Mesodermal cell (in vitro differentiated cells): Measurements from ENCODE around the gene NUAK2.

Experiments
- H3K27ac ChIP-seq: 2 replicates; pipeline ENCODE4 v1.7.0; 2013; ENCODE audit warnings: mild to moderate bottlenecking, low read depth, low read length, moderate library complexity; ENCODE audit not compliant: severe bottlenecking
- H3K36me3 ChIP-seq: 2 replicates; pipeline ENCODE4 v1.7.1; 2013; ENCODE audit warnings: mild to moderate bottlenecking, low read length, moderate library complexity; ENCODE audit not compliant: control insufficient read depth, insufficient read depth
- H3K4me1 ChIP-seq: one replicate; pipeline ENCODE4 v1.7.1; 2013; ENCODE audit warnings: mild to moderate bottlenecking, low read length; ENCODE audit not compliant: insufficient read depth, control insufficient read depth, poor library complexity, severe bottlenecking
- H3K4me3 ChIP-seq: 2 replicates; pipeline ENCODE4 v1.7.0; 2013; ENCODE audit warnings: low read length, control low read depth, mild to moderate bottlenecking; ENCODE audit not compliant: insufficient read depth, poor library complexity, severe bottlenecking; ENCODE audit errors: extremely low read depth
- H3K9me3 ChIP-seq: 2 replicates; pipeline ENCODE4 v1.7.1; 2013; ENCODE audit warnings: mild to moderate bottlenecking, low read length, moderate library complexity; ENCODE audit not compliant: control insufficient read depth
- WGBS, 2 experiments: methylation state at CpG; one replicate each; pipeline ENCODE4 v1.1.5; 2013; ENCODE audit warnings: missing lambda C conversion rate in 2 of 2; ENCODE audit not compliant: insufficient coverage in 2 of 2; 5-methylcytosine and 5-hydroxymethylcytosine counted together

NUAK2 gene

DNA sequence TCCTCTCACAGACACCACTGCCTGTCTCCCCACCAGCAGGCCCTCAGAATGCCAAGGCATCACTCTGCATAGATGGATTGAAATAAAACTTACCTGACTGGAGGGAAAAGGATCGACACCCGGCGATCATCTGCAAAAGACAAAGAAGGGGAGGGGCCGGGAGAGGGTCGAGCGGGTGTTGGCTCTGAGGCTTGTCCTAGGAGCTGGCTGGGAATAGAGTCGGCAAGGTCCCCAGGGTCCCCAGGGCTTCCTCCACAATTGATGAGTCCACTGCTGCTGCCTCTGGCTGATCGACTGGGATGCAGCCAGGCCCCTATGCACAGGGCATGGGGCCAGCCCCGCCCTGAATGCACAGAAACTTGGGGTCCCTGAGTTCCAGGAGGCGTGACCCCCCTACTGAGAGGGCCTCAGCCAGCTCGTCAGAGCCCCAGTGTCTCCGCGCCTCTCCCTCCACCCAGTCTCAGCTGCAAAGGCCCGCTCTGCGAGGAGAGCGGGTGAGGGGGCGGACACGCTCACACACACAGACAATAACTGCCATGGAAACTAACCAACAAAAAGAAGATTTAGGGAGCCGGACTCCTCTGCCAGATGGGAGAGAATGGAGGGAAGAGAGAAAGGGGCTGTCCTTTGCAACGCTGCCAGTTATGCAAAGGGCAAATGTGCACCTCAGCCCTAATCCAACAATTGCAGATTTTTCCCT lies 35.0 kb upstream of the NUAK2 start, which contains the start of gene KLHDC8A:
KLHDC8A (minus strand) TSS at position 483 of the 700 bp plus-strand sequence. CDS start 13,318 bp downstream, outside the sequence.
- H3K27ac ChIP-seq = peak within 1 kb of the TSS; percentile 23
- no peaks in the 10 kb centered on the region for H3K36me3 ChIP-seq
- H3K9me3 ChIP-seq = no peaks in the 10 kb centered on the region
- H3K4me3 ChIP-seq = no peak within 1 kb of the TSS
- peaks cover 37% of the 10 kb centered on the region for H3K4me1 ChIP-seq
- 63 to 66% methylated on average over 10 to 16 of the region's 20 CpGs for WGBS, 2 experiments

- Histone ChIP-seq H3K9me3 (no peaks in the 10 kb centered on the region), H3K4me3 (no peak overlapping the region), H3K36me3 (no peaks in the 10 kb centered on the region), H3K4me1 (peaks cover 43% of the 10 kb centered on the region), H3K27ac (no peak overlapping the region)
- 81 to 91% methylated on average over 2 to 3 of the region's 3 CpGs for WGBS, 2 experiments
These were observed 33.5 kb upstream of the NUAK2 start for GRCh38 chr1:205355075-205355453.

DNA sequence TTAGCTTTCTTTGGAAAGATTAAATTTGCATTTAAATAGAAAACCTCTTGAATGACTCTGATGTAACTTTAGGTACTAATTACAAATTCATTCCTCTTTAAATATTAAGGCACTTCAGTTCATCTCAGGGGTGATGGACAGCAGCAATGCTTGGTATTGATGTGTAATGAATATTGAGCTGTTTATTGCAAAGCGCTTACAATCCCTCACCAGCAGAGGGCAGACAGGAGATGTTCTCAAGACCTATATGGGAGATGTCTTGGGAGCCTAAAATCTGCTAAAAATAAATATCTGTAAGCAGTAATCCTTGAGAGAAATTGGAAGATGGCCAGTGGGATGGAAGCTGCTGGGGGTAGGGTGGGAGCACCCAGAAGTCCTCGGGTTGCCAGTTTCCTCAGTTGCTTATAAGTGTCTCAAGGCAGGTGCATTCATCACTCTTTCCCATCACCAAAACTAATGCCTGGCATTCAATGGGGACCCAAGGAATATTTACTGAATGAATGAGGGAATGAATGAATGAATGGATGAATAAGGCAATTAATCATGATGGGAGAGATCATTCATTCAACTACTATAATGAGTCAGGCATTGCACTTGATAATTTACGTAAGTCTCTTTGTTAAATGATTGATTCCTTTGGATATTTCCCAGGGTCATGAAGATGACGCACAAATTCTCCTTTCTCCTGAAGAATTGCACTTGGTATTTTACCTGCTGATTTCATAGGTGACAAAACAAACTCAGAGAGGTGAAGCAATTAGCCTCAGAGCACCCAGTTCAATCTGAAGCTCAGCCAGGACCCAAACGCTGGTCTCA lies 32.9 kb upstream of the NUAK2 start:
- no peak overlapping the region for H3K27ac ChIP-seq
- H3K4me1 ChIP-seq = peaks cover 40% of the 10 kb centered on the region
- H3K36me3 ChIP-seq = no peaks in the 10 kb centered on the region
- H3K4me3 ChIP-seq = no peak overlapping the region
- 33 to 50% methylated on average over 2 of the region's 5 CpGs for WGBS, 2 experiments
- no peaks in the 10 kb centered on the region for H3K9me3 ChIP-seq

DNA sequence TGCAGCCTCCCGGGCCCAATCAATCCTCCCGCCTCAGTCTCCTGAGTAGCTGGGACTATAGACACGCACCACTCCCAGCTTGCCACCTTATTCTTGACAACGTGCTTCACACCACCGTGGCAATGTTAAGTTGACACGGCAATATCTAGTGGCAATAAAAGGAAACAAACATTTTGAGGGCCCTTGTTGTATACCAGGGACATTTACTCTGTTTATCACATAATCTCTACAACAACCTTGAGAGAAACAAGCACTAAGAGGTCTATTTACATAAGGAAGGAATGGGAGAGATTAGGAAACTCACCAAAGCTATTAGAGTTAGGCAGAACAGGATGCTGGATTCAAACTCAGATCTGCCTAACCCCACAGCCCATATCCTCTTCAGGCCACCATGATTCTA lies 32.1 kb upstream of the NUAK2 start:
- Histone ChIP-seq H3K36me3 (no peaks in the 10 kb centered on the region), H3K9me3 (no peaks in the 10 kb centered on the region), H3K27ac (peak overlapping the region; percentile 29), H3K4me3 (no peak overlapping the region), H3K4me1 (peaks cover 46% of the 10 kb centered on the region)
- WGBS, 2 experiments = 83 to 87% methylated on average over 6 of the region's 6 CpGs

- no peaks in the 10 kb centered on the region for H3K9me3 ChIP-seq
- WGBS, 2 experiments = 95 to 100% methylated on average over 4 of the region's 4 CpGs
- peak overlapping the region; percentile 29 for H3K27ac ChIP-seq
- H3K36me3 ChIP-seq = no peaks in the 10 kb centered on the region
- no peak overlapping the region for H3K4me3 ChIP-seq
- H3K4me1 ChIP-seq = peaks cover 50% of the 10 kb centered on the region
These were observed 31.6 kb upstream of the NUAK2 start for GRCh38 chr1:205353191-205353590.

- WGBS, 2 experiments = 77 to 80% methylated on average over 10 of the region's 11 CpGs
- H3K27ac ChIP-seq = peak overlapping the region; percentile 23
- H3K4me1 ChIP-seq = peaks cover 60% of the 10 kb centered on the region
These were observed 30.6 kb upstream of the NUAK2 start for GRCh38 chr1:205351984-205352713.

GRCh38 chr1:205350691-205351141 lies 29.2 kb upstream of the NUAK2 start:
- peaks cover 54% of the 10 kb centered on the region for H3K4me1 ChIP-seq
- 44 to 69% methylated on average over 6 to 7 of the region's 8 CpGs for WGBS, 2 experiments
- no peak overlapping the region for H3K4me3 ChIP-seq
- H3K27ac ChIP-seq = peak overlapping the region; percentile 58
- H3K9me3 ChIP-seq = no peaks in the 10 kb centered on the region
- no peaks in the 10 kb centered on the region for H3K36me3 ChIP-seq

More at GRCh38 chr1:205351984-205352713, 30.6 kb upstream of the NUAK2 start:
- Histone ChIP-seq H3K36me3 (no peaks in the 10 kb centered on the region), H3K9me3 (no peaks in the 10 kb centered on the region), H3K4me3 (no peak overlapping the region)

DNA sequence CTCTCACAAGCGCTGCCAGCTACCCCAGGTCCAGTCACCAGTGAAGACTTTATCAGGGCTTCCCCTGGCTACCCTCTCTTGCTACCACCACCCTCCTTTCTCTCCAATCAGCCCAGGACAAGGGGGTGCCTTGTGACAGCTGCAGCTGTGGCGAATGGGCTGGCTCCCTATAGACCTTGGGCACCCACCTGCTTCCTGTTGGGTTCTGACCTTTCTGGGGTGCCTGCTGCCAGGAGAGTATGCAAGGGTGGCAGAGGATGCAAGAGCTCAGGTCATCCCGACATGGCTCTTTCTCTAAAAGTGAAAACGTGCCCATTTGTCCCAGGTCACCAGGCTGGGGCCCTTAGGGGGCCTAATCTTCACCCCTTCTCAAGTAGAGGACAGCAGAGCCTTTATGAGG lies 28.6 kb upstream of the NUAK2 start:
- H3K27ac ChIP-seq = peak overlapping the region; percentile 58
- no peak overlapping the region for H3K4me3 ChIP-seq
- WGBS, 2 experiments = 81 to 88% methylated on average over 4 of the region's 4 CpGs
- no peaks in the 10 kb centered on the region for H3K36me3 ChIP-seq
- H3K9me3 ChIP-seq = no peaks in the 10 kb centered on the region
- H3K4me1 ChIP-seq = peaks cover 52% of the 10 kb centered on the region

- no peak overlapping the region for H3K4me3 ChIP-seq
- H3K9me3 ChIP-seq = no peaks in the 10 kb centered on the region
- H3K4me1 ChIP-seq = peaks cover 45% of the 10 kb centered on the region
- no peaks in the 10 kb centered on the region for H3K36me3 ChIP-seq
- WGBS, 2 experiments = 47 to 71% methylated on average over 3 of the region's 5 CpGs
- H3K27ac ChIP-seq = peak overlapping the region; percentile 24
These were observed 27.3 kb upstream of the NUAK2 start for GRCh38 chr1:205348554-205349487.
